Measurements from ENCODE around the gene CDC45.
"Not testable (repeated sequence)": the region's sequence is repeated elsewhere in the genome, so short reads cannot be mapped to it uniquely, and the experiment has no call there.

The CDC45 gene

GRCh38 chr22:19543970-19544708, 64.4 kb downstream of the CDC45 start:
- no peak for TF ChIP-seq CTCF (IDR thresholded peaks at IDR 0.05; ENCODE audit: low read depth, low read length)
- H3K4me3 ChIP-seq (ENCODE audit: low read depth, low read length): no peak overlapping the region

GRCh38 chr22:19545935-19546207, 66.2 kb downstream of the CDC45 start:
- no peak overlapping the region for H3K4me3 ChIP-seq (ENCODE audit: low read depth, low read length)
- TF ChIP-seq CTCF (IDR thresholded peaks at IDR 0.05; ENCODE audit: low read depth, low read length): no peak

GRCh38 chr22:19546680-19547079, 67.0 kb downstream of the CDC45 start:
- no peak overlapping the region for H3K4me3 ChIP-seq (ENCODE audit: low read depth, low read length)
- TF ChIP-seq CTCF (IDR thresholded peaks at IDR 0.05; ENCODE audit: low read depth, low read length): no peak

- no peak for TF ChIP-seq CTCF (IDR thresholded peaks at IDR 0.05; ENCODE audit: low read depth, low read length)
- H3K4me3 ChIP-seq (ENCODE audit: low read depth, low read length): no peak overlapping the region
Measured at GRCh38 chr22:19547620-19548019, 67.9 kb downstream of the CDC45 start.

GRCh38 chr22:19548427-19548826, 68.7 kb downstream of the CDC45 start:
- H3K4me3 ChIP-seq (ENCODE audit: low read depth, low read length): not testable (repeated sequence)

- no peak for TF ChIP-seq CTCF (IDR thresholded peaks at IDR 0.05; ENCODE audit: low read depth, low read length)
- no peak overlapping the region for H3K4me3 ChIP-seq (ENCODE audit: low read depth, low read length)
Measured at GRCh38 chr22:19548964-19549363, 69.2 kb downstream of the CDC45 start.

- TF ChIP-seq CTCF (IDR thresholded peaks at IDR 0.05; ENCODE audit: low read depth, low read length): no peak
Measured at GRCh38 chr22:19549428-19549827, 69.7 kb downstream of the CDC45 start.

GRCh38 chr22:19550382-19550781, 70.7 kb downstream of the CDC45 start:
- no peak for TF ChIP-seq CTCF (IDR thresholded peaks at IDR 0.05; ENCODE audit: low read depth, low read length)
- no peak overlapping the region for H3K4me3 ChIP-seq (ENCODE audit: low read depth, low read length)

More at GRCh38 chr22:19549428-19549827, 69.7 kb downstream of the CDC45 start:
- H3K4me3 ChIP-seq (ENCODE audit: low read depth, low read length): no peak overlapping the region
